GM12878 (cell line): ENCODE measurements around the gene HCK. TPM values are rescaled to one million over a fixed set of nuclear protein-coding genes. Genes with fewer than 3 reads are reported as not detected.
A peak's percentile ranks its signal among the peaks of the same experiment; 100 is the strongest.

Experiments used
- ATAC-seq: fragments of 200-7000 bp; cut with Tn5 transposase; 3 replicates; pipeline ENCODE4 v1.9.1; 2020; ENCODE audit warnings: mild to moderate bottlenecking, moderate library complexity
- BruUV-seq: library from RNA; stranded (reverse); fragments of 400-500 nt; replicated peaks from 2 replicates; lab custom pipeline; 2021; lab: Mats Ljungman, UMichigan
- CTCF ChIA-PET: fragments of 300-600 bp; sonication (Branson Sonifier 250); formaldehyde crosslinking; extraction: SDS; loops from one replicate; lab custom pipeline; 2021; ENCODE audit warnings: inconsistent platforms; lab: Yijun Ruan, JAX
- POLR2A ChIA-PET: fragments of 350-600 bp; formaldehyde crosslinking; extraction: SDS; loops from one replicate; lab custom pipeline; 2021; ENCODE audit warnings: inconsistent platforms; lab: Charles Lee
- RAD21 ChIA-PET: fragments of 300-600 bp; sonication (Branson Sonifier 250); formaldehyde crosslinking; loops from one replicate; lab custom pipeline; 2023; ENCODE audit warnings: antibody characterized with exemption; ENCODE audit not compliant: unreplicated experiment; lab: Charles Lee
- SMC1A ChIA-PET: fragments of 300-600 bp; sonication (Branson Sonifier 250); formaldehyde crosslinking; loops from one replicate; lab custom pipeline; 2023; ENCODE audit not compliant: unreplicated experiment, uncharacterized antibody; lab: Charles Lee
- DNase-seq: peaks from one replicate; pipeline ENCODE4 v3.0.0-alpha.2; 2011; ENCODE audit warnings: low read depth, low spot score
- FAIRE-seq: peaks from 3 replicates; lab custom pipeline; 2011; peaks lifted over from hg19 to GRCh38; lab: Jason Lieb, UNC
- H2AFZ ChIP-seq: 2 replicates; pipeline ENCODE4 v1.6.0; 2011; ENCODE audit warnings: low read depth, low read length, control low read depth; ENCODE audit not compliant: control insufficient read depth
- H3K27ac ChIP-seq: 2 replicates; pipeline ENCODE4 v1.5.1; 2011; ENCODE audit warnings: control low read depth; ENCODE audit not compliant: control insufficient read depth, insufficient read depth
- H3K27me3 ChIP-seq, 2 experiments: replicated peaks in 1 of 2; 2 replicates each; pipeline versions ENCODE4 v1.6.0 to v1.6.1; 2011; ENCODE audit warnings: low read length in 1 of 2; ENCODE audit not compliant: control insufficient read depth in 2 of 2, insufficient read depth in 2 of 2
- H3K36me3 ChIP-seq, 2 experiments: 2 replicates each; pipeline ENCODE4 v1.5.1; 2011; ENCODE audit warnings: low read length in 1 of 2; ENCODE audit not compliant: control insufficient read depth in 2 of 2, insufficient read depth in 2 of 2
- H3K4me1 ChIP-seq: 2 replicates; pipeline ENCODE4 v1.6.1; 2011; ENCODE audit warnings: mild to moderate bottlenecking, low read length, moderate library complexity, mixed read lengths; ENCODE audit not compliant: control insufficient read depth, insufficient read depth
- H3K4me2 ChIP-seq: 2 replicates; pipeline ENCODE4 v1.6.0; 2011; ENCODE audit warnings: control low read depth; ENCODE audit not compliant: control insufficient read depth, insufficient read depth
- H3K4me3 ChIP-seq: fragments of 200-600 bp; sonication (generic); 2 replicates; pipeline ENCODE4 v1.5.1; 2016
- H3K79me2 ChIP-seq: 2 replicates; pipeline ENCODE4 v1.6.0; 2011; ENCODE audit warnings: low read length; ENCODE audit not compliant: control insufficient read depth, insufficient read depth
- H3K9ac ChIP-seq: 2 replicates; pipeline ENCODE4 v1.8.0; 2011; ENCODE audit warnings: low read length, control low read depth, mixed read lengths; ENCODE audit not compliant: control insufficient read depth, insufficient read depth
- H3K9me3 ChIP-seq: replicated peaks from 3 replicates; pipeline ENCODE4 v1.5.1; 2011; ENCODE audit warnings: mild to moderate bottlenecking, low read length; ENCODE audit not compliant: control insufficient read depth, insufficient read depth
- H4K20me1 ChIP-seq: 2 replicates; pipeline ENCODE4 v1.6.0; 2011; ENCODE audit not compliant: control insufficient read depth, insufficient read depth
- ATF2 ChIP-seq: IDR thresholded peaks from 2 replicates; pipeline ENCODE4 v1.6.1; 2012; ENCODE audit warnings: low read length, inconsistent platforms
- CEBPB ChIP-seq, 2 experiments: fragments of 150-350 bp in 1 of 2; IDR thresholded peaks; 2 replicates each; pipeline ENCODE4 v1.6.1; 2012 to 2014; ENCODE audit warnings: low read depth in 2 of 2, low read length in 2 of 2, borderline replicate concordance in 1 of 2, inconsistent platforms in 1 of 2
- CTCF ChIP-seq, 3 experiments: IDR thresholded peaks in 2 of 3; conservative IDR thresholded peaks in 1 of 3; 2 replicates each; pipeline ENCODE4 v1.5.1; 2011; ENCODE audit warnings: low read depth in 3 of 3, low read length in 3 of 3, mild to moderate bottlenecking in 3 of 3, control low read depth in 2 of 3, moderate library complexity in 2 of 3, inconsistent platforms in 1 of 3, mixed read lengths in 1 of 3; ENCODE audit not compliant: control insufficient read depth in 2 of 3, insufficient read depth in 1 of 3; ENCODE audit errors: extremely low read depth in 1 of 3
- DPF2 ChIP-seq: fragments of 450-650 bp; IDR thresholded peaks from 2 replicates; pipeline ENCODE4 v1.6.1; 2017; ENCODE audit warnings: mild to moderate bottlenecking
- EGR1 ChIP-seq, 2 experiments: IDR thresholded peaks; 1 replicate in 1 of 2; 2 replicates in 1 of 2; pipeline ENCODE4 v1.6.1; 2011 to 2012; ENCODE audit warnings: low read depth in 2 of 2, low read length in 2 of 2, borderline replicate concordance in 1 of 2, mild to moderate bottlenecking in 1 of 2, moderate library complexity in 1 of 2
- IRF3 ChIP-seq: fragments of 450-650 bp; IDR thresholded peaks from 2 replicates; pipeline ENCODE4 v1.6.1; 2014; ENCODE audit warnings: mild to moderate bottlenecking
- NBN ChIP-seq: fragments of 450-650 bp; IDR thresholded peaks from 2 replicates; pipeline ENCODE4 v1.6.1; 2016
- NR2F1 ChIP-seq: fragments of 450-650 bp; conservative IDR thresholded peaks from 2 replicates; pipeline ENCODE4 v1.6.1; 2017; ENCODE audit warnings: mild to moderate bottlenecking
- PAX8 ChIP-seq: fragments of 450-650 bp; IDR thresholded peaks from 2 replicates; pipeline ENCODE4 v1.6.1; 2017; ENCODE audit warnings: mild to moderate bottlenecking, moderate library complexity
- POU2F2 ChIP-seq: IDR thresholded peaks from 3 replicates; pipeline ENCODE4 v1.6.1; 2011; ENCODE audit warnings: low read depth, mild to moderate bottlenecking, low read length, borderline replicate concordance
- RAD21 ChIP-seq: IDR thresholded peaks from 2 replicates; pipeline ENCODE4 v1.6.1; 2011; ENCODE audit warnings: mild to moderate bottlenecking, low read depth, low read length, moderate library complexity; ENCODE audit not compliant: insufficient read depth
- RUNX3 ChIP-seq: IDR thresholded peaks from 2 replicates; pipeline ENCODE4 v1.6.1; 2012; ENCODE audit warnings: low read length, inconsistent platforms
- SMC3 ChIP-seq: IDR thresholded peaks from 2 replicates; pipeline ENCODE4 v1.6.1; 2011; ENCODE audit warnings: low read length, improper control_type of control experiment, borderline replicate concordance
- SRF ChIP-seq, 2 experiments: IDR thresholded peaks; 2 replicates each; pipeline ENCODE4 v1.6.1; 2011; ENCODE audit warnings: low read depth in 2 of 2, low read length in 2 of 2, mild to moderate bottlenecking in 1 of 2, moderate library complexity in 1 of 2
- SUPT20H ChIP-seq: IDR thresholded peaks from 2 replicates; pipeline ENCODE4 v1.6.1; 2011; ENCODE audit warnings: low read depth, mild to moderate bottlenecking, low read length, moderate library complexity, borderline replicate concordance; ENCODE audit not compliant: control insufficient read depth
- TBL1XR1 ChIP-seq: IDR thresholded peaks from 2 replicates; pipeline ENCODE4 v1.6.1; 2012; ENCODE audit warnings: low read depth, low read length, improper control_type of control experiment
- YY1 ChIP-seq: IDR thresholded peaks from 2 replicates; pipeline ENCODE4 v1.6.1; 2011; ENCODE audit warnings: low read depth, mild to moderate bottlenecking, low read length
- ZNF24 ChIP-seq: fragments of 450-650 bp; IDR thresholded peaks from 2 replicates; pipeline ENCODE4 v1.6.1; 2017; ENCODE audit warnings: antibody characterized with exemption, mild to moderate bottlenecking
- ZNF274 ChIP-seq: IDR thresholded peaks from one replicate; pipeline ENCODE4 v1.8.0; 2011; ENCODE audit not compliant: insufficient read length, insufficient read depth
- ZNF384 ChIP-seq: IDR thresholded peaks from 2 replicates; pipeline ENCODE4 v1.6.1; 2012; ENCODE audit warnings: low read depth, mild to moderate bottlenecking, low read length, improper control_type of control experiment, borderline replicate concordance
- WGBS: methylation state at CpG from one replicate; pipeline ENCODE4 v1.1.6; 2016; ENCODE audit warnings: low lambda C conversion rate; ENCODE audit not compliant: insufficient replicate concordance, insufficient coverage; ENCODE audit errors: missing lambda C conversion rate; 5-methylcytosine and 5-hydroxymethylcytosine counted together
- in situ Hi-C: fragments of 300-500 bp; cut with MboI; formaldehyde crosslinking; loops from 9 replicates; pipeline ENCODE4 v1.14.3; 2018; ENCODE audit warnings: mixed read lengths
- intact Hi-C: fragments of 100-400 bp; cut with micrococcal nuclease; formaldehyde crosslinking; loops from one replicate; pipeline ENCODE4 v1.14.2; 2022; ENCODE audit not compliant: unreplicated experiment
- polyA plus RNA-seq, 11 experiments: library from polyadenylated mRNA; depleted of rRNA in 4 of 11; unstranded in 6 of 11; stranded (reverse) in 5 of 11; fragments of >200 nt; fragmentation: Nextera tagmentation in 4 of 11; fragmentation: Illumina TruSeq in 1 of 11; extraction: Ambion mirVana in 4 of 11; extraction: Trizol in 1 of 11; gene quantifications; 1 replicate in 1 of 11; 2 replicates in 10 of 11; pipeline versions ENCODE4 v1.2.1 to v1.2.3, GENCODE V29; 2011 to 2016; ENCODE audit warnings: inconsistent platforms in 2 of 11, missing spikeins in 2 of 11, low read depth in 1 of 11
- total RNA-seq, 4 experiments: library from RNA; depleted of rRNA in 3 of 4; stranded (reverse); fragments of >200 nt in 3 of 4; fragmentation: Illumina TruSeq in 1 of 4; extraction: Trizol in 1 of 4; gene quantifications; 2 replicates each; pipeline versions ENCODE4 v1.2.1 to v1.2.3, GENCODE V29; 2013 to 2021

HCK gene
- total and polyA plus RNA-seq, 10 of the 15 experiments (the other 5 are each of a cell fraction or from before 2014, with no cell fraction given) = 1.3 to 30.3 (median 18.5) TPM

GRCh38 chr20:32091888-32092346 is 39.9 kb downstream of the HCK start:
- Histone ChIP-seq H3K9ac (no peak overlapping the region), H2AFZ (no peak overlapping the region), H3K4me1 (peaks cover 8% of the 10 kb centered on the region), H3K79me2 (no peaks in the 10 kb centered on the region), H3K27me3 (no peaks in the 10 kb centered on the region; a peak in 1 of 4 replicates), H3K36me3 (no peaks in the 10 kb centered on the region), H3K9me3 (no peaks in the 10 kb centered on the region; the same call in 2 of the 3 replicates), H4K20me1 (no peaks in the 10 kb centered on the region), H3K4me3 (no peak overlapping the region), H3K27ac (no peak overlapping the region), H3K4me2 (no peak overlapping the region)
- ChIA-PET SMC1A (interaction anchor here (0.7 to 12.2 kb wide), 23 partner anchors 10 to 561 kb away, joined by 3 to 344 read pairs (median 6); no protein-coding TSS in a partner anchor), POLR2A (interaction anchor here (0.8 to 3.1 kb wide), 4 partner anchors 16 to 57 kb away, joined by 3 to 17 read pairs (median 6); no protein-coding TSS in a partner anchor), CTCF (interaction anchor here (0.6 to 9.2 kb wide), 37 partner anchors 10 to 646 kb away, joined by 3 to 298 read pairs (median 6); partner anchors contain the start of gene PDRG1), RAD21 (interaction anchor here (0.8 to 12.6 kb wide), 19 partner anchors 10 to 430 kb away, joined by 3 to 220 read pairs (median 5); partner anchors contain the start of genes HCK and PDRG1)
- no TSS peak for BruUV-seq
- ATAC-seq (peak; percentile 95), FAIRE-seq (peak; percentile 35), DNase-seq (no peak)
- in situ Hi-C loops (loop anchor here (5.0 to 10.0 kb wide), 2 partner anchors 60 to 237 kb away; no protein-coding TSS in a partner anchor), intact Hi-C loops (loop anchor here (1.0 to 10.0 kb wide), 6 partner anchors 40 to 269 kb away; partner anchors contain the start of genes HCK and PDRG1)
- 2% methylated on average over 7 of the region's 7 CpGs for WGBS
- TF ChIP-seq RAD21 (peak; percentile 90), DPF2 (no peak), CEBPB (IDR thresholded peaks at IDR 0.05; ENCODE audit: borderline replicate concordance in 1 of 2, low read depth in 2 of 2, low read length in 2 of 2) (no peak), RUNX3 (no peak), TBL1XR1 (no peak), IRF3 (no peak), EGR1 (IDR thresholded peaks at IDR 0.05; ENCODE audit: borderline replicate concordance in 1 of 2, low read depth in 2 of 2, low read length in 2 of 2) (peak in 1 of 2 experiments; percentile 60; a peak in 2 of 3 replicates), ZNF274 (no peak), ATF2 (no peak), NBN (0 out of 2 replicates have a peak, but pooled peaks have one; percentile 61), POU2F2 (0 out of 3 replicates have a peak, but pooled peaks have one; percentile 14), SMC3 (peak; percentile 91), PAX8 (no peak), SUPT20H (no peak), SRF (IDR thresholded peaks at IDR 0.05; ENCODE audit: low read depth in 2 of 2, low read length in 2 of 2) (no peak), CTCF (IDR thresholded peaks at IDR 0.05 in 2 of 3, conservative IDR thresholded peaks at IDR 0.05 in 1 of 3; ENCODE audit: control insufficient read depth in 2 of 3, extremely low read depth in 1 of 3, insufficient read depth in 1 of 3, low read depth in 3 of 3, low read length in 3 of 3) (peak; percentile 82 to 95 (median 94)), ZNF24 (no peak), NR2F1 (no peak), ZNF384 (peak; percentile 94), YY1 (peak; percentile 78)
